Activated naive CD8-positive, alpha-beta T cell treated with anti-CD3 and anti-CD28 coated beads, Interleukin-2, amount 10 ng/mL, durations not matched to agents 7 days and 5 days (primary cell): Measurements from ENCODE around the gene PHF10. TPM values are rescaled to one million over a fixed set of nuclear protein-coding genes. Genes with fewer than 3 reads are reported as not detected.
"Not testable (repeated sequence)": the region's sequence is repeated elsewhere in the genome, so short reads cannot be mapped to it uniquely, and the experiment has no call there.

Experiments used
- ATAC-seq: fragments of 150-1000 bp; cut with Tn5 transposase; one replicate; pipeline ENCODE4 v1.10.0; 2021; ENCODE audit warnings: low read depth, moderate library complexity
- POLR2A ChIA-PET: fragments of 350-600 bp; sonication (Branson Sonifier 250); formaldehyde crosslinking; loops from one replicate; lab custom pipeline; 2021; ENCODE audit warnings: antibody characterized with exemption; lab: Charles Lee
- DNase-seq: peaks from one replicate; pipeline ENCODE4 v3.0.0; 2021
- H3K27ac Mint-ChIP-seq: one replicate; pipeline ENCODE4 v1.8.0; 2022; ENCODE audit warnings: mild to moderate bottlenecking, mixed read lengths
- H3K27me3 Mint-ChIP-seq: one replicate; pipeline ENCODE4 v1.8.0; 2022; ENCODE audit warnings: mild to moderate bottlenecking, moderate library complexity, mixed read lengths
- H3K36me3 Mint-ChIP-seq: one replicate; pipeline ENCODE4 v1.8.0; 2021; ENCODE audit warnings: mild to moderate bottlenecking, mixed read lengths
- H3K4me1 Mint-ChIP-seq: one replicate; pipeline ENCODE4 v1.8.0; 2021; ENCODE audit warnings: mixed read lengths
- H3K4me3 Mint-ChIP-seq: one replicate; pipeline ENCODE4 v1.8.0; 2022; ENCODE audit warnings: mild to moderate bottlenecking, moderate library complexity, mixed read lengths
- H3K9me3 Mint-ChIP-seq: one replicate; pipeline ENCODE4 v1.8.0; 2021; ENCODE audit warnings: mixed read lengths
- total RNA-seq, 2 experiments: library from RNA; stranded (reverse); gene quantifications; one replicate each; pipeline ENCODE4 v1.2.3, GENCODE V29; 2021

The PHF10 gene
- total RNA-seq, 2 experiments from 2014 or later, result 67.2 to 71.0 TPM

GRCh38 chr6:169714595-169714994 is 9.7 kb downstream of the PHF10 start:
- H3K27me3 Mint-ChIP-seq, result no peaks in the 10 kb centered on the region
- no peak overlapping the region for H3K4me3 Mint-ChIP-seq
- peaks cover 16% of the 10 kb centered on the region for H3K36me3 Mint-ChIP-seq
- H3K27ac Mint-ChIP-seq, result no peak overlapping the region
- no peak for DNase-seq
- H3K9me3 Mint-ChIP-seq, result no peaks in the 10 kb centered on the region
- ATAC-seq, result no peak
- POLR2A ChIA-PET, result no interaction called here
- H3K4me1 Mint-ChIP-seq, result peaks cover 5% of the 10 kb centered on the region

- peaks cover under 1% of the 10 kb centered on the region for H3K4me1 Mint-ChIP-seq
- no peaks in the 10 kb centered on the region for H3K9me3 Mint-ChIP-seq
- H3K4me3 Mint-ChIP-seq, result no peak overlapping the region
- no peaks in the 10 kb centered on the region for H3K27me3 Mint-ChIP-seq
- H3K36me3 Mint-ChIP-seq, result peaks cover 12% of the 10 kb centered on the region
- no peak overlapping the region for H3K27ac Mint-ChIP-seq
- ATAC-seq, result no peak
- POLR2A ChIA-PET, result interaction anchor here (0.7 kb wide), 1 partner anchor 864 kb away, joined by 4 read pairs; no protein-coding TSS in a partner anchor
- DNase-seq, result no peak
Observed at GRCh38 chr6:169714178-169714577, 10.1 kb downstream of the PHF10 start.

DNA sequence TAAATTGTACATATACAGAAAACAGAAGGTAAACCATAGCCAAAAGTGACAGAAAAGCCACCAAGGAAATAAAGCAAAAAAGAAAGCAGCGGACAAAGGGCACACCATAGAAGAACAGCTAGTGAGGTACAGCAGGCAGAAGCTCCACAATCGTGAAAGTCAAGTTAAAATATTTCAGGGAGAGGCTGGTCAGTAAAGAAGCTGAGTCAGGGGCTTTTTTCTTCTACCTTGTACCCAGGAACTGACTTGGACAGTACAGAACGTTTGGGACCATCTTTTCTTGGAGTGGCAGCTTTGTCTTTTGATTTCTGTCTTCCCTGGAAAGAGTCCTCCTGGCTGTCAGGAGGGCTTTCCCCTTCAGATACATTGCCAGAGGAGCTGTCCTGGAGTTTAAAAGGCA is 14.3 kb downstream of the PHF10 start:
- H3K4me3 Mint-ChIP-seq, result no peak overlapping the region
- no peak overlapping the region for H3K27ac Mint-ChIP-seq
- ATAC-seq, result no peak
- no peak for DNase-seq
- peaks cover 6% of the 10 kb centered on the region for H3K36me3 Mint-ChIP-seq
- POLR2A ChIA-PET, result interaction anchor here (0.7 to 0.9 kb wide), 2 partner anchors 42 to 99 kb away, joined by 3 read pairs; partner anchors contain the start of genes DYNLT2 and ERMARD
- H3K4me1 Mint-ChIP-seq, result peaks cover 6% of the 10 kb centered on the region
- H3K27me3 Mint-ChIP-seq, result no peaks in the 10 kb centered on the region
- no peaks in the 10 kb centered on the region for H3K9me3 Mint-ChIP-seq

DNA sequence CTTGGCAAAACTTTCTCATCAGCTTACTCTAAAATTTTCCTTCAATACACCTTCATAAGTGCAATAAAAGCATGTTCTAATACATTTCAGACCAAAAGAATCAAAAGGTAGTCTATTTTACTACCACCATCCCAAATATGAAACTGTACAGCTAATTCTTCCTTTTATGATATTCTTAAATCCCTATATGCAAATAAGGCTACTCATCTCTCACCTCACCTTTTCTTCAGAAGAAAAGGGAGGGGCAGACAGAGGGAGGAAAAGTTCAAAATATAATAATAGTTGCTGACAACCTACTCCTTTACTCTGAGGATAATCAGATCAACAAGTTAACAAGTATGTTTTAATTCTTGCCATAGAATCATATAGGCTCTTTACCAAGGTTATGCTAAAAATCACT is 15.0 kb downstream of the PHF10 start:
- no peaks in the 10 kb centered on the region for H3K9me3 Mint-ChIP-seq
- peaks cover 12% of the 10 kb centered on the region for H3K4me1 Mint-ChIP-seq
- no peak for ATAC-seq
- H3K36me3 Mint-ChIP-seq, result peaks cover 4% of the 10 kb centered on the region
- POLR2A ChIA-PET, result interaction anchor here (0.9 kb wide), 1 partner anchor 43 kb away, joined by 3 read pairs; the partner anchor contains the start of genes DYNLT2 and ERMARD
- no peak overlapping the region for H3K4me3 Mint-ChIP-seq
- H3K27me3 Mint-ChIP-seq, result no peaks in the 10 kb centered on the region
- no peak for DNase-seq
- no peak overlapping the region for H3K27ac Mint-ChIP-seq

DNA sequence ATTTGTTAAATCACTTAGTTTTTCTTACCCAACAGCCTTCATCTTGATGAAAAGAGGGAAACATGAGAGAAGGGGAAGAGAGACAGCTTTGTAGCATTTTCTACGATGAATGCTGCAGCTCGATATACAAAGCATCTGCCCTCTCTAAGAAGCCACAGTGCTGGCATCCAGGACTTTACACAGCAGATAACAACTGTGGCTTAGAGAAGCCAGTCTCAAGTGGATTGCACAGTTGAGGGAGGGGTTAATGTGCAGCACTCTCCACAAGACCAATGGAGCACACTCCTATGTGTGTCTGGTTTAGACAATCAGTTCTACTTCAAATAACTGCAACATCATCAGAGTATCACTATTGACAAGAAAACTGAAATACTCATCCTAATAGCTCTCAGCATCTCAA is 16.5 kb downstream of the PHF10 start:
- Mint-ChIP-seq H3K27me3 (no peaks in the 10 kb centered on the region), H3K36me3 (peaks cover 9% of the 10 kb centered on the region), H3K9me3 (no peaks in the 10 kb centered on the region), H3K4me1 (peaks cover 24% of the 10 kb centered on the region), H3K27ac (no peak overlapping the region), H3K4me3 (no peak overlapping the region)
- POLR2A ChIA-PET, result no interaction called here
- ATAC-seq, result no peak
- no peak for DNase-seq

- Mint-ChIP-seq H3K27ac (peak overlapping the region; percentile 86), H3K9me3 (no peaks in the 10 kb centered on the region), H3K4me1 (peaks cover 40% of the 10 kb centered on the region), H3K4me3 (peak overlapping the region; percentile 88), H3K27me3 (no peaks in the 10 kb centered on the region), H3K36me3 (peaks cover 11% of the 10 kb centered on the region)
- DNase-seq (no peak), ATAC-seq (peak; percentile 12)
- POLR2A ChIA-PET, result interaction anchor here (0.6 to 3.6 kb wide), 13 partner anchors 9 to 587 kb away, joined by 3 to 36 read pairs (median 5); partner anchors contain the start of genes DYNLT2, ERMARD and PHF10
Observed at GRCh38 chr6:169702840-169703246, 21.5 kb downstream of the PHF10 start.

GRCh38 chr6:169701954-169702839 is 22.1 kb downstream of the PHF10 start, which contains the start of the genes C6orf120 and WDR27:
C6orf120 (plus strand) TSS chr6:169702126; CDS start chr6:169702460, 334 bp downstream.
WDR27 (minus strand) TSS chr6:169702029; CDS start chr6:169689005, 13,024 bp downstream.
- POLR2A ChIA-PET, result interaction anchor here (0.6 to 3.6 kb wide), 15 partner anchors 10 to 882 kb away, joined by 3 to 36 read pairs (median 5); partner anchors contain the start of genes DYNLT2, ERMARD, PDCD2 and PHF10
- H3K9me3 Mint-ChIP-seq, result no peaks in the 10 kb centered on the region

DNA sequence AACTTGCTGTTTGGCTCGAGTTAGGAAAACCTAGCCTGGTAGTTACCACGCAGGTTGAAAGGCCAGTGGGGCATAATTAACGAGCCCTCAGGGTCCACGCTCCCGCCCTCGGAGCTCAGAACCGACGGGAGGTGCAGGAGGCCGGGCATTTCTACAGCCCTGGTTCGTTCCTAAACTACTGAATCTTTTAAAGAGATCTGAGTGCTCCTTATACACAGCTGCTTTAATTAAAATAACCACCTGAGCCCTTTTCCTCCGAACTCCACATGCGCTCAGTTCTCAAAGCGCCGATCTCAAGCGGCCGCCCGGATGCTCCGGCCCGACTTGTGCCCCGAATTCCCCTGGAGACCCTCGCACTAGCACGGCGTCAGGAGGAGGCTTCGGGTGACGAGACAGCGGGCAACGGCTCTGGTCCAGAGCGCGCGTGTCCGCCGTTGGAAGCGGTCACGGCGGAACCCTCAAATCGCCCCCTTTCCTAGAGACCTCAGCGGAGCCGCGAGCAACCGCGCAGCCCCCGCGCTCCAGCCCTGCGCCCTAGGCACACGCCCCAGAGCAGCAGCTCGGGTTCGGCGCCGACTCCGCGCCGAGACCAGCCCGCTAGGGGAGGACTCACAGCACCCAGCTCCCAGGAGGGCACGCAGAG is 22.9 kb downstream of the PHF10 start:
- ATAC-seq (no peak), DNase-seq (no peak)
- peaks cover 37% of the 10 kb centered on the region for H3K4me1 Mint-ChIP-seq
- peaks cover 15% of the 10 kb centered on the region for H3K36me3 Mint-ChIP-seq
- no peaks in the 10 kb centered on the region for H3K27me3 Mint-ChIP-seq
- H3K9me3 Mint-ChIP-seq, result no peaks in the 10 kb centered on the region
- peak overlapping the region; percentile 87 for H3K4me3 Mint-ChIP-seq
- POLR2A ChIA-PET, result interaction anchor here (0.8 to 3.6 kb wide), 12 partner anchors 10 to 883 kb away, joined by 3 to 36 read pairs (median 6); partner anchors contain the start of genes DYNLT2, ERMARD, PDCD2 and PHF10
- H3K27ac Mint-ChIP-seq, result peak overlapping the region; percentile 80

More at GRCh38 chr6:169701954-169702839, 22.1 kb downstream of the PHF10 start, which contains the start of the genes C6orf120 and WDR27:
- DNase-seq (peak; percentile 95), ATAC-seq (peak; percentile 91)
- H3K4me3 Mint-ChIP-seq, result peak within 1 kb of the TSS; percentile 88
- peak within 1 kb of the TSS; percentile 86 for H3K27ac Mint-ChIP-seq
- peaks cover 39% of the 10 kb centered on the region for H3K4me1 Mint-ChIP-seq
- H3K27me3 Mint-ChIP-seq, result no peaks in the 10 kb centered on the region
- H3K36me3 Mint-ChIP-seq, result peaks cover 15% of the 10 kb centered on the region

GRCh38 chr6:169700296-169700695 is 24.0 kb downstream of the PHF10 start:
- Mint-ChIP-seq H3K4me1 (peaks cover 36% of the 10 kb centered on the region), H3K9me3 (peaks cover 4% of the 10 kb centered on the region), H3K36me3 (peaks cover 15% of the 10 kb centered on the region), H3K4me3 (peak overlapping the region; percentile 87), H3K27ac (no peak overlapping the region), H3K27me3 (no peaks in the 10 kb centered on the region)
- DNase-seq, result no peak
- ATAC-seq, result no peak
- POLR2A ChIA-PET, result interaction anchor here (1.6 to 3.6 kb wide), 2 partner anchors 51 to 170 kb away, joined by 3 to 36 read pairs; partner anchors contain the start of genes DYNLT2 and ERMARD

DNA sequence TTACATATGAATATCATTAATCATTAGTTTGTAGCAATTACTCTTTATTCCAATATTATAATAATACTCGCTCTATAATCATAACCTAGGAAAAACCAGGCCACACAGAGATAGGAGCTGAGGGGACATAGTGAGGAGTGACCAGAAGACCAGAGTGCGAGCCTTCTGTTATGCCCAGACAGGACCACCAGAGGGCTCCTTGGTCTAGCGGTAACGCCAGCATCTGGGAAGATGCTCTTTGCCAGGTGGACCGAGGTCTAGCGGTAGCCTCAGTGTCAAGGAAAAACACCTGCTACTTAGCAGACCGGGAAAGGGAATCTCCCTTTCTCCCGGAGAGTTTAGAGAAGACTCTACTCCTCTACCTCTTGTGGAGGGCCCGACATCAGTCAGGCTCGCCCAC is 27.2 kb downstream of the PHF10 start:
- H3K27me3 Mint-ChIP-seq, ATAC-seq, H3K9me3 Mint-ChIP-seq, H3K27ac Mint-ChIP-seq, DNase-seq, POLR2A ChIA-PET, H3K4me3 Mint-ChIP-seq: not testable (repeated sequence)
- H3K4me1 Mint-ChIP-seq, result peaks cover 15% of the 10 kb centered on the region
- H3K36me3 Mint-ChIP-seq, result peaks cover 21% of the 10 kb centered on the region

GRCh38 chr6:169695131-169695530 is 29.2 kb downstream of the PHF10 start:
- Mint-ChIP-seq H3K9me3 (peaks cover 7% of the 10 kb centered on the region), H3K27me3 (no peaks in the 10 kb centered on the region), H3K4me3 (no peak overlapping the region), H3K36me3 (peaks cover 26% of the 10 kb centered on the region), H3K27ac (no peak overlapping the region), H3K4me1 (peaks cover 8% of the 10 kb centered on the region)
- POLR2A ChIA-PET, result no interaction called here
- ATAC-seq (no peak), DNase-seq (no peak)

DNA sequence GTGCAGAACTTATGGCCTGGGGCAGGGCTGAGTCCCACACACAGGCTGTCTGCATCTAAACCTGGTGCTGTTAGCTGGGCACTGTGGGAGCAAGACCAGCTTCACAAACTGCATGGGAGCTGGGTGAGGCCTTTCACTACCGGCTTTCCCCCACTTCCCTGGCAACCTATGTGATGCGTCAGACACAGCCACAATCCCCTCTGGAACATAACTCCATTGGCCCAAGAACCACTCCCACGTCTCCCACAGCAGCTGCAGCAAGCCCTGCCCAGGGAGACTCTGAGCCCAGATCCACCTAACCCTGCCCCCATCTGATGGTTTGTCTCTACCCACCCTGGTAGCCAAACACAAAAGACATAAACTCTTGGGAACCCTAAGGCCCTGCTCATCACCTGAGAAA is 31.8 kb downstream of the PHF10 start:
- H3K36me3 Mint-ChIP-seq, result peaks cover 33% of the 10 kb centered on the region
- ATAC-seq (no peak), DNase-seq (no peak)
- H3K4me3 Mint-ChIP-seq, result no peak overlapping the region
- H3K27me3 Mint-ChIP-seq, result no peaks in the 10 kb centered on the region
- H3K4me1 Mint-ChIP-seq, result no peaks in the 10 kb centered on the region
- POLR2A ChIA-PET, result no interaction called here
- H3K9me3 Mint-ChIP-seq, result peaks cover 8% of the 10 kb centered on the region
- H3K27ac Mint-ChIP-seq, result no peak overlapping the region

DNA sequence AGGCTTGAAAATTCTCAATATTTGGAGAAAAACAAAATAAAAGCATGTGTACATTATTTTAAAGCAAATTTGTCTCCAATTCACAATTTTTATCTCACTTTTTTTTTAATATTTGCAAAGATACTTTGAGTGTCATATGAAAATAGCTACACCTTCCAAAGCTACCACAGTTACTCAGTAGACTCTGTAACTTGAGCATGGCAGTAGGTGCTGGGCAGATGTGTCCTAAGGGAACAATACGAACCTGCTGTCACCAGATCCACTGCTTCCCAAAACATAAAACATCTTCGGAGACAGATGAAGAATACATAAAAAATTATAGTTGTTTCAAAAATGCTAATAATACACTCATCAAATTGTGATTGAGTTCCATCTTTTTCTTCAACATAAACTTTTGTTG is 33.0 kb downstream of the PHF10 start:
- Mint-ChIP-seq H3K27ac (no peak overlapping the region), H3K27me3 (no peaks in the 10 kb centered on the region), H3K9me3 (peaks cover 11% of the 10 kb centered on the region), H3K4me1 (no peaks in the 10 kb centered on the region), H3K36me3 (peaks cover 41% of the 10 kb centered on the region), H3K4me3 (no peak overlapping the region)
- DNase-seq (no peak), ATAC-seq (no peak)
- POLR2A ChIA-PET, result no interaction called here
